IMR-90 (cell line): ENCODE measurements around the gene MYH11. TPM values are rescaled to one million over a fixed set of nuclear protein-coding genes. Genes with fewer than 3 reads are reported as not detected.

Source experiments
- ATAC-seq: fragments of 200-7000 bp; cut with Tn5 transposase; 2 replicates; pipeline ENCODE4 v1.9.1; 2020; ENCODE audit warnings: low read depth, mild to moderate bottlenecking, moderate library complexity
- BruUV-seq: library from RNA; stranded (reverse); fragments of 400-500 nt; replicated peaks from 2 replicates; lab custom pipeline; 2021; lab: Mats Ljungman, UMichigan
- CTCF ChIA-PET: fragments of 300-600 bp; formaldehyde crosslinking; extraction: SDS; loops from one replicate; lab custom pipeline; 2021; ENCODE audit warnings: antibody characterized with exemption; lab: Yijun Ruan, JAX
- POLR2A ChIA-PET: fragments of 300-600 bp; sonication (Branson Sonifier 250); formaldehyde crosslinking; loops from one replicate; lab custom pipeline; 2022; ENCODE audit warnings: antibody characterized with exemption; ENCODE audit not compliant: unreplicated experiment; lab: Charles Lee
- DNase-seq: peaks from one replicate; pipeline ENCODE4 v3.0.0; 2013
- H2AFZ ChIP-seq: replicated peaks from 2 replicates; pipeline ENCODE3; 2013; ENCODE audit warnings: low read length, mild to moderate bottlenecking; ENCODE audit not compliant: poor library complexity
- H2AK5ac ChIP-seq: 2 replicates; pipeline ENCODE4 v1.6.1; 2013; ENCODE audit warnings: low read depth, low read length, inconsistent platforms
- H2AK9ac ChIP-seq: replicated peaks from 2 replicates; pipeline ENCODE3; 2013; ENCODE audit warnings: mild to moderate bottlenecking, low read depth, low read length, moderate library complexity; ENCODE audit not compliant: poor library complexity
- H2BK120ac ChIP-seq: 2 replicates; pipeline ENCODE4 v1.6.1; 2013; ENCODE audit warnings: low read depth, low read length, inconsistent platforms
- H2BK15ac ChIP-seq: 3 replicates; pipeline ENCODE4 v1.6.1; 2013; ENCODE audit warnings: low read depth, low read length, inconsistent platforms
- H2BK20ac ChIP-seq: 2 replicates; pipeline ENCODE4 v1.6.1; 2013; ENCODE audit warnings: low read depth, mild to moderate bottlenecking, inconsistent platforms, low read length, moderate library complexity
- H2BK5ac ChIP-seq: 2 replicates; pipeline ENCODE4 v1.6.1; 2013; ENCODE audit warnings: mild to moderate bottlenecking, low read depth, low read length, inconsistent platforms; ENCODE audit not compliant: poor library complexity, severe bottlenecking
- H3K14ac ChIP-seq: replicated peaks from 2 replicates; pipeline ENCODE4 v1.6.1; 2013; ENCODE audit warnings: low read depth, low read length, inconsistent platforms
- H3K18ac ChIP-seq: 2 replicates; pipeline ENCODE4 v1.6.1; 2013; ENCODE audit warnings: low read depth, low read length, control low read depth
- H3K23ac ChIP-seq: 2 replicates; pipeline ENCODE4 v1.6.1; 2013; ENCODE audit warnings: low read depth, low read length, inconsistent platforms
- H3K27ac ChIP-seq: 2 replicates; pipeline ENCODE4 v1.5.1; 2013; ENCODE audit warnings: mild to moderate bottlenecking, control low read depth, low read length; ENCODE audit not compliant: insufficient read depth
- H3K27me3 ChIP-seq: 2 replicates; pipeline ENCODE4 v1.6.1; 2013; ENCODE audit warnings: low read length; ENCODE audit not compliant: control insufficient read depth, insufficient read depth
- H3K36me3 ChIP-seq: 2 replicates; pipeline ENCODE4 v1.6.1; 2013; ENCODE audit warnings: low read length, mixed read lengths; ENCODE audit not compliant: control insufficient read depth, insufficient read depth
- H3K4ac ChIP-seq: 2 replicates; pipeline ENCODE4 v1.6.1; 2013; ENCODE audit warnings: low read depth, low read length, inconsistent platforms
- H3K4me1 ChIP-seq: 2 replicates; pipeline ENCODE4 v1.6.1; 2013; ENCODE audit warnings: low read length, mixed read lengths; ENCODE audit not compliant: control insufficient read depth, insufficient read depth
- H3K4me2 ChIP-seq: 2 replicates; pipeline ENCODE4 v1.6.1; 2013; ENCODE audit warnings: low read depth, mild to moderate bottlenecking, control low read depth, low read length, moderate library complexity
- H3K4me3 ChIP-seq: 2 replicates; pipeline ENCODE4 v1.5.1; 2013; ENCODE audit warnings: low read depth, mild to moderate bottlenecking, control low read depth, low read length, moderate library complexity; ENCODE audit not compliant: insufficient read depth
- H3K56ac ChIP-seq: 2 replicates; pipeline ENCODE4 v1.6.1; 2013; ENCODE audit warnings: low read length, inconsistent platforms; ENCODE audit not compliant: insufficient read depth; ENCODE audit errors: extremely low read depth
- H3K79me1 ChIP-seq, 2 experiments: 2 replicates each; pipeline ENCODE4 v1.6.1; 2013; ENCODE audit warnings: low read length in 2 of 2, inconsistent platforms in 1 of 2, low read depth in 1 of 2
- H3K9ac ChIP-seq: 2 replicates; pipeline ENCODE4 v1.6.1; 2013; ENCODE audit warnings: low read depth, low read length, control low read depth
- H3K9me1 ChIP-seq: 2 replicates; pipeline ENCODE4 v1.6.1; 2013; ENCODE audit warnings: low read length, inconsistent platforms; ENCODE audit not compliant: insufficient read depth
- H3K9me3 ChIP-seq: 2 replicates; pipeline ENCODE4 v1.6.1; 2013; ENCODE audit warnings: low read length; ENCODE audit not compliant: control insufficient read depth, insufficient read depth
- H4K20me1 ChIP-seq: 2 replicates; pipeline ENCODE4 v1.6.1; 2013; ENCODE audit warnings: low read length, inconsistent platforms; ENCODE audit not compliant: insufficient read depth
- H4K5ac ChIP-seq: 2 replicates; pipeline ENCODE4 v1.6.1; 2013; ENCODE audit warnings: mild to moderate bottlenecking, low read depth, low read length, control low read depth
- H4K8ac ChIP-seq, 2 experiments: 2 replicates each; pipeline ENCODE4 v1.6.1; 2013; ENCODE audit warnings: low read depth in 2 of 2, low read length in 2 of 2, control low read depth in 1 of 2, inconsistent platforms in 1 of 2
- H4K91ac ChIP-seq: 2 replicates; pipeline ENCODE4 v1.6.1; 2013; ENCODE audit warnings: low read depth, low read length, inconsistent platforms; ENCODE audit not compliant: insufficient read depth
- BHLHE40 ChIP-seq: fragments of 150-350 bp; IDR thresholded peaks from 2 replicates; pipeline ENCODE4 v1.6.1; 2016; ENCODE audit warnings: mild to moderate bottlenecking, low read depth, low read length
- CEBPB ChIP-seq: IDR thresholded peaks from 2 replicates; pipeline ENCODE4 v1.6.1; 2012; ENCODE audit warnings: low read depth, low read length, improper control_type of control experiment
- CHD1 ChIP-seq: IDR thresholded peaks from 2 replicates; pipeline ENCODE4 v1.6.1; 2012; ENCODE audit warnings: low read depth, low read length, improper control_type of control experiment
- ELK1 ChIP-seq: fragments of 150-350 bp; IDR thresholded peaks from 2 replicates; pipeline ENCODE4 v1.6.1; 2016; ENCODE audit warnings: low read depth, mild to moderate bottlenecking, low read length, moderate library complexity, borderline replicate concordance
- MAFK ChIP-seq: IDR thresholded peaks from 2 replicates; pipeline ENCODE4 v1.6.1; 2012; ENCODE audit warnings: low read depth, low read length, improper control_type of control experiment
- MAZ ChIP-seq: IDR thresholded peaks from 2 replicates; pipeline ENCODE4 v1.6.1; 2012; ENCODE audit warnings: low read depth, mild to moderate bottlenecking, low read length, improper control_type of control experiment, moderate library complexity, borderline replicate concordance
- MXI1 ChIP-seq: IDR thresholded peaks from 2 replicates; pipeline ENCODE4 v1.6.1; 2012; ENCODE audit warnings: low read depth, mild to moderate bottlenecking, low read length, moderate library complexity, borderline replicate concordance
- POLR2A ChIP-seq: IDR thresholded peaks from 2 replicates; pipeline ENCODE4 v1.6.1; 2012; ENCODE audit warnings: mild to moderate bottlenecking, low read depth, low read length
- RAD21 ChIP-seq: IDR thresholded peaks from 2 replicates; pipeline ENCODE4 v1.6.1; 2012; ENCODE audit warnings: low read length, improper control_type of control experiment
- RCOR1 ChIP-seq: IDR thresholded peaks from 2 replicates; pipeline ENCODE4 v1.6.1; 2012; ENCODE audit warnings: mild to moderate bottlenecking, low read length, improper control_type of control experiment; ENCODE audit not compliant: insufficient replicate concordance
- SMC3 ChIP-seq: fragments of 150-350 bp; IDR thresholded peaks from 2 replicates; pipeline ENCODE4 v1.6.1; 2016; ENCODE audit warnings: low read depth, mild to moderate bottlenecking, antibody characterized with exemption, low read length, moderate library complexity
- USF2 ChIP-seq: fragments of 150-350 bp; IDR thresholded peaks from 2 replicates; pipeline ENCODE4 v1.6.1; 2017; ENCODE audit warnings: mild to moderate bottlenecking, antibody characterized with exemption, low read length, low read depth
- WGBS, 2 experiments: methylation state at CpG; one replicate each; pipeline versions ENCODE4 v1.1.5 to v1.1.7; 2013; ENCODE audit warnings: missing lambda C conversion rate in 2 of 2; ENCODE audit not compliant: insufficient read length in 1 of 2; ENCODE audit errors: extremely low coverage in 2 of 2; 5-methylcytosine and 5-hydroxymethylcytosine counted together
- dilution Hi-C: fragments of 300-500 bp; cut with HindIII; formaldehyde crosslinking; loops from one replicate; pipeline ENCODE4 v1.14.3; 2018; ENCODE audit warnings: low sequenced_read_pairs; ENCODE audit not compliant: unreplicated experiment
- in situ Hi-C: fragments of 300-500 bp; cut with MboI; formaldehyde crosslinking; loops from 3 replicates; pipeline ENCODE4 v1.14.3; 2019; ENCODE audit warnings: low sequenced_read_pairs, inconsistent platforms, mixed read lengths
- intact Hi-C: fragments of 100-400 bp; cut with micrococcal nuclease; formaldehyde crosslinking; loops from 2 replicates; pipeline ENCODE4 v1.10.0; 2022
- polyA plus RNA-seq, 3 experiments: library from polyadenylated mRNA; depleted of rRNA; stranded (reverse); fragments of >200 nt; gene quantifications; 2 replicates each; pipeline ENCODE4 v1.2.3, GENCODE V29; 2012; ENCODE audit warnings: low replicate concordance in 1 of 3
- total RNA-seq: library from RNA; depleted of rRNA; stranded (reverse); fragments of >200 nt; gene quantifications from 2 replicates; pipeline ENCODE4 v1.2.3, GENCODE V29; 2012

Gene MYH11
- total and polyA plus RNA-seq, 2 of the 4 experiments (the other 2 are of a cell fraction), result under 0.01 to 0.12 TPM

- intact Hi-C loops, result no loop called here
- ChIA-PET POLR2A (no interaction called here), CTCF (no interaction called here)
- peaks cover 3% of the 10 kb centered on the region; the same call in 1 of the 2 replicates for H3K36me3 ChIP-seq
- no peak overlapping the region for H4K8ac ChIP-seq
- H3K9me1 ChIP-seq, result peaks cover 5% of the 10 kb centered on the region
- no peak overlapping the region for H2BK20ac ChIP-seq
- peaks cover 17% of the 10 kb centered on the region for H3K4me1 ChIP-seq
- dilution Hi-C loops, result no loop called here
- H3K79me1 ChIP-seq, result no peaks in the 10 kb centered on the region
- no peak overlapping the region for H3K9ac ChIP-seq
- H3K4me3 ChIP-seq, result no peak overlapping the region
- TF ChIP-seq BHLHE40, result no peak
- TF ChIP-seq ELK1, result no peak
- no peak for TF ChIP-seq POLR2A
- TF ChIP-seq RCOR1, result no peak
- TF ChIP-seq SMC3, result no peak
- TF ChIP-seq MAZ, result no peak
- no peak for TF ChIP-seq CHD1
- TF ChIP-seq MXI1, result no peak
- TF ChIP-seq RAD21, result no peak
- no peak for TF ChIP-seq USF2
- no peak for TF ChIP-seq CEBPB
- no peak for TF ChIP-seq MAFK
- no peak overlapping the region for H2AK9ac ChIP-seq
- 100% methylated on average over 1 of the region's 3 CpGs; no CpG with 5 or more reads in 1 of the 2 experiments for WGBS, 2 experiments
- no peak overlapping the region for H3K14ac ChIP-seq
- no peak overlapping the region for H3K27ac ChIP-seq
- in situ Hi-C loops, result no loop called here
- no peak overlapping the region for H3K4ac ChIP-seq
- H3K18ac ChIP-seq, result no peak overlapping the region
- no peaks in the 10 kb centered on the region for H3K9me3 ChIP-seq
- no peak overlapping the region for H2BK120ac ChIP-seq
- H4K20me1 ChIP-seq, result no peaks in the 10 kb centered on the region
- H3K23ac ChIP-seq, result no peak overlapping the region
- H2AFZ ChIP-seq, result no peak overlapping the region
- no peak overlapping the region for H2AK5ac ChIP-seq
- BruUV-seq, result no TSS peak
- peaks cover 8% of the 10 kb centered on the region for H3K27me3 ChIP-seq
- no peak overlapping the region for H3K4me2 ChIP-seq
- no peak overlapping the region for H4K5ac ChIP-seq
- H3K56ac ChIP-seq, result no peak overlapping the region
- DNase-seq, result no peak
- H4K91ac ChIP-seq, result no peak overlapping the region
- no peak overlapping the region for H2BK15ac ChIP-seq
- no peak overlapping the region for H2BK5ac ChIP-seq
- no peak for ATAC-seq
These were observed 5.2 kb upstream of the MYH11 start for GRCh38 chr16:15861996-15862395.
